Measurements from ENCODE around the gene SDF4.

DNA sequence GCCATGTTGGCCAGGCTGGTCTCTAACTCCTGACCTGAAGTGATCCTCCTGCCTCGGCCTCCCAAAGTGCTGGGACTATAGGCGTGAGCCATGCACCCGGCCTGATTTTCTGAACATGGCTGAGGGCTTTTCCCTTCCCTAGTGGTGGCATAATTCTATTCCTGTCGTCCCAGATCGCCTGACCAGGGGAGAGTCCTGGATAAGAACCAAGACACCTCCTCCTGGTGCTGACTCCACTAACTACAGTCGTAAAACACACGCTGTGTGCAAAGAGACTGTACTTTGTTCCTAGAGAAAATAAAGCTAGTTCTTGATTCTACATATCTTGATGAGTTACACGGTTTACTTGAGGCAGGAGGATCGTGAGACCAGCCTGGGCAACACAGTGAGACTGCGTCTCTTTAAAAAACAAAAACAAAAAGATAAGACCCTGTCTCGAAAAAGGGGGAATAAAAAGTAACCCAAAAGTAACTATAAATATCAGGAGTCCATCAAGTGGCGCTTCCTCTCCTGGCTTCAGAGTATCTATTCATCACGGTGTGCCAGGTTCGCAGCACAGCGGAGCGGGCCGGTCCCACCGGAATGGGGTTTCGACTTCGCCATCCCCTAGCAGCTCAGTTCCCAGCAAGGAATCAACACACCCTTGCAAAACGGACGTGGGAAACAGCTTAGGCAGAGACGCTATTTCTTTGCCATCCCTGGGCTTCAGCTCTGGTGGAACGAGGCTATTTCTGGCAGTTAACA, 973 bp downstream of the SDF4 start:
- peak; percentile 55 for TF ChIP-seq CTCF (conservative IDR thresholded peaks at IDR 0.05; ENCODE audit: low read depth, low read length)
- TF ChIP-seq EZH2 (IDR thresholded peaks at IDR 0.05; ENCODE audit: low read length, unreplicated experiment): no peak
- no peak for TF ChIP-seq EZH2phosphoT487 (IDR thresholded peaks at IDR 0.05; ENCODE audit: borderline replicate concordance, low read length)

Measured in PC-3 (cell line).